Right lobe of liver (tissue), 5 donors: ENCODE results near the gene PLEKHO1. TPM values are rescaled to one million over a fixed set of nuclear protein-coding genes. Genes with fewer than 3 reads are reported as not detected.

Experiments used
- total RNA-seq, 6 experiments: library from RNA; depleted of rRNA in 2 of 6; stranded (reverse); fragments of >200 nt in 2 of 6; fragmentation: NEBNext Ultra II Directional in 3 of 6; extraction: Animal tissue kit (Norgen Biotek cat#: 25700) in 3 of 6; gene quantifications; one replicate each; pipeline versions ENCODE4 v1.1.0 to v1.2.4, GENCODE V29; 2016 to 2023
- donor health status: DM: no; HTN: no; CAD: no.
- donor health status: DM: no; HTN: no; CAD: no.
- donor health status: DM: no; HTN: yes; CAD: no.
- donor health status: DM: no; HTN: yes; CAD: no.

PLEKHO1 gene
- total RNA-seq, 6 experiments from 2014 or later = 3.4 to 11.7 (median 5.3) TPM

Other genes with a start within 250 kb of the PLEKHO1 start
- gene SV2A, start 232.1 kb upstream of the PLEKHO1 start, total RNA-seq = under 1 TPM; 0.12 to 0.50 (median 0.25) TPM
- gene SF3B4, start 222.1 kb upstream of the PLEKHO1 start, total RNA-seq = 10 to 100 TPM in 5 of 6 experiments, 1 to 10 TPM in 1; 8.2 to 18.5 (median 12.2) TPM
- gene MTMR11, start 213.0 kb upstream of the PLEKHO1 start, total RNA-seq = 1 to 10 TPM in 5 of 6 experiments, under 1 TPM in 1; 0.97 to 7.1 (median 3.6) TPM
- gene OTUD7B, start 139.2 kb upstream of the PLEKHO1 start, total RNA-seq = 10 to 100 TPM in 5 of 6 experiments, 1 to 10 TPM in 1; 9.1 to 22.3 (median 16.8) TPM
- gene VPS45, start 82.1 kb upstream of the PLEKHO1 start, total RNA-seq = 10 to 100 TPM; 12.5 to 18.2 (median 14.7) TPM
- gene ANP32E, start 86.2 kb downstream of the PLEKHO1 start, total RNA-seq = 10 to 100 TPM in 3 of 6 experiments, 1 to 10 TPM in 3; 9.3 to 16.3 (median 11.0) TPM
- 1 to 10 TPM in 2 of 6 experiments, under 1 TPM in 3, not detected in 1; 0.20 to 4.8 (median 0.56) TPM for gene CA14, start 107.9 kb downstream of the PLEKHO1 start, total RNA-seq
- gene APH1A, start 119.1 kb downstream of the PLEKHO1 start, total RNA-seq = 10 to 100 TPM; 61.2 to 92.0 (median 81.1) TPM
- 1 to 10 TPM in 5 of 6 experiments, not detected in 1; 1.7 to 5.7 (median 3.8) TPM for gene C1orf54, start 122.9 kb downstream of the PLEKHO1 start, total RNA-seq
- gene CIART, start 132.6 kb downstream of the PLEKHO1 start, total RNA-seq = 1 to 10 TPM; 2.0 to 8.4 (median 4.4) TPM
- gene MRPS21, start 143.9 kb downstream of the PLEKHO1 start, total RNA-seq = 10 to 100 TPM; 22.9 to 30.5 (median 25.0) TPM
- 10 to 100 TPM; 10.8 to 28.0 (median 21.2) TPM for gene PRPF3, start 171.6 kb downstream of the PLEKHO1 start, total RNA-seq
- 10 to 100 TPM in 4 of 6 experiments, 1 to 10 TPM in 2; 8.9 to 17.5 (median 11.0) TPM for gene RPRD2, start 214.2 kb downstream of the PLEKHO1 start, total RNA-seq